Mononuclear cell (primary cell): ENCODE measurements around the gene WASF3. TPM values are rescaled to one million over a fixed set of nuclear protein-coding genes. Genes with fewer than 3 reads are reported as not detected.

Experiments
- H3K27me3 ChIP-seq: 2 replicates; pipeline ENCODE4 v1.6.0; 2011; ENCODE audit warnings: low read length, control low read depth; ENCODE audit not compliant: insufficient read depth
- H3K4me1 ChIP-seq: 2 replicates; pipeline ENCODE4 v1.5.1; 2011; ENCODE audit warnings: mild to moderate bottlenecking, low read length, control low read depth; ENCODE audit not compliant: insufficient read depth
- H3K4me3 ChIP-seq: 2 replicates; pipeline ENCODE4 v1.5.1; 2011; ENCODE audit warnings: mild to moderate bottlenecking, low read length, moderate library complexity
- H3K9me3 ChIP-seq: 2 replicates; pipeline ENCODE4 v1.5.1; 2011; ENCODE audit warnings: low read depth, mild to moderate bottlenecking, control low read depth, low read length
- total RNA-seq: library from RNA; depleted of rRNA; stranded (reverse); fragments of >200 nt; gene quantifications from one replicate; pipeline ENCODE4 v1.2.3, GENCODE V29; 2012

The WASF3 gene
- total RNA-seq, 1 donor, result 0.94 TPM

GRCh38 chr13:26561067-26561466, 3.6 kb downstream of the WASF3 start:
- H3K9me3 ChIP-seq, result no peaks in the 10 kb centered on the region
- peaks cover 50% of the 10 kb centered on the region for H3K27me3 ChIP-seq
- no peak overlapping the region for H3K4me3 ChIP-seq
- H3K4me1 ChIP-seq, result peaks cover 5% of the 10 kb centered on the region

- Histone ChIP-seq H3K27me3 (peaks cover 42% of the 10 kb centered on the region), H3K9me3 (no peaks in the 10 kb centered on the region), H3K4me1 (peaks cover 5% of the 10 kb centered on the region), H3K4me3 (no peak overlapping the region)
Observed at GRCh38 chr13:26561651-26562511, 4.4 kb downstream of the WASF3 start.

- Histone ChIP-seq H3K4me3 (no peak overlapping the region), H3K4me1 (peaks cover 5% of the 10 kb centered on the region), H3K27me3 (peaks cover 36% of the 10 kb centered on the region), H3K9me3 (no peaks in the 10 kb centered on the region)
Observed at GRCh38 chr13:26562512-26562890, 5.0 kb downstream of the WASF3 start.

- Histone ChIP-seq H3K9me3 (no peaks in the 10 kb centered on the region), H3K4me3 (no peak overlapping the region), H3K4me1 (no peaks in the 10 kb centered on the region), H3K27me3 (peaks cover 31% of the 10 kb centered on the region)
Observed at GRCh38 chr13:26563713-26564112, 6.2 kb downstream of the WASF3 start.

- Histone ChIP-seq H3K9me3 (no peaks in the 10 kb centered on the region), H3K4me1 (no peaks in the 10 kb centered on the region), H3K4me3 (no peak overlapping the region), H3K27me3 (no peaks in the 10 kb centered on the region)
Observed at GRCh38 chr13:26568132-26568815, 10.8 kb downstream of the WASF3 start.

GRCh38 chr13:26571518-26571917, 14.0 kb downstream of the WASF3 start:
- H3K4me1 ChIP-seq, result no peaks in the 10 kb centered on the region
- H3K4me3 ChIP-seq, result no peak overlapping the region
- H3K9me3 ChIP-seq, result no peaks in the 10 kb centered on the region
- H3K27me3 ChIP-seq, result no peaks in the 10 kb centered on the region

- Histone ChIP-seq H3K4me1 (no peaks in the 10 kb centered on the region), H3K4me3 (no peak overlapping the region), H3K9me3 (no peaks in the 10 kb centered on the region), H3K27me3 (no peaks in the 10 kb centered on the region)
Observed at GRCh38 chr13:26575244-26575643, 17.8 kb downstream of the WASF3 start.

GRCh38 chr13:26579580-26579979, 22.1 kb downstream of the WASF3 start:
- Histone ChIP-seq H3K4me3 (no peak overlapping the region), H3K9me3 (no peaks in the 10 kb centered on the region), H3K27me3 (peaks cover 2% of the 10 kb centered on the region), H3K4me1 (no peaks in the 10 kb centered on the region)

- H3K9me3 ChIP-seq, result no peaks in the 10 kb centered on the region
- no peaks in the 10 kb centered on the region for H3K4me1 ChIP-seq
- peaks cover 5% of the 10 kb centered on the region for H3K27me3 ChIP-seq
- no peak overlapping the region for H3K4me3 ChIP-seq
Observed at GRCh38 chr13:26583662-26584061, 26.2 kb downstream of the WASF3 start.

GRCh38 chr13:26584713-26585112, 27.2 kb downstream of the WASF3 start:
- Histone ChIP-seq H3K27me3 (peaks cover 5% of the 10 kb centered on the region), H3K4me1 (no peaks in the 10 kb centered on the region), H3K4me3 (no peak overlapping the region), H3K9me3 (no peaks in the 10 kb centered on the region)

- no peaks in the 10 kb centered on the region for H3K9me3 ChIP-seq
- H3K4me1 ChIP-seq, result no peaks in the 10 kb centered on the region
- H3K4me3 ChIP-seq, result no peak overlapping the region
Observed at GRCh38 chr13:26585136-26585535, 27.7 kb downstream of the WASF3 start.

GRCh38 chr13:26587251-26587650, 29.8 kb downstream of the WASF3 start:
- H3K4me3 ChIP-seq, result no peak overlapping the region
- H3K4me1 ChIP-seq, result no peaks in the 10 kb centered on the region
- no peaks in the 10 kb centered on the region for H3K9me3 ChIP-seq
- peaks cover 5% of the 10 kb centered on the region for H3K27me3 ChIP-seq

More at GRCh38 chr13:26585136-26585535, 27.7 kb downstream of the WASF3 start:
- H3K27me3 ChIP-seq, result peaks cover 5% of the 10 kb centered on the region

GRCh38 chr13:26589226-26589625, 31.7 kb downstream of the WASF3 start:
- Histone ChIP-seq H3K4me1 (no peaks in the 10 kb centered on the region), H3K4me3 (no peak overlapping the region), H3K9me3 (no peaks in the 10 kb centered on the region), H3K27me3 (peaks cover 2% of the 10 kb centered on the region)

- peaks cover 2% of the 10 kb centered on the region for H3K27me3 ChIP-seq
- no peak overlapping the region for H3K4me3 ChIP-seq
- H3K4me1 ChIP-seq, result no peaks in the 10 kb centered on the region
- H3K9me3 ChIP-seq, result no peaks in the 10 kb centered on the region
Observed at GRCh38 chr13:26589754-26590153, 32.3 kb downstream of the WASF3 start.

- H3K4me1 ChIP-seq, result no peaks in the 10 kb centered on the region
Observed at GRCh38 chr13:26590379-26590778, 32.9 kb downstream of the WASF3 start.

More at GRCh38 chr13:26590379-26590778, 32.9 kb downstream of the WASF3 start:
- Histone ChIP-seq H3K4me3 (no peak overlapping the region), H3K27me3 (peaks cover 4% of the 10 kb centered on the region), H3K9me3 (no peaks in the 10 kb centered on the region)
